ENCODE measurements around the gene SENP8. TPM values are rescaled to one million over a fixed set of nuclear protein-coding genes. Genes with fewer than 3 reads are reported as not detected.

SENP8 gene
- total RNA-seq, 1 experiment from 2014 or later: 6.8 TPM

DNA sequence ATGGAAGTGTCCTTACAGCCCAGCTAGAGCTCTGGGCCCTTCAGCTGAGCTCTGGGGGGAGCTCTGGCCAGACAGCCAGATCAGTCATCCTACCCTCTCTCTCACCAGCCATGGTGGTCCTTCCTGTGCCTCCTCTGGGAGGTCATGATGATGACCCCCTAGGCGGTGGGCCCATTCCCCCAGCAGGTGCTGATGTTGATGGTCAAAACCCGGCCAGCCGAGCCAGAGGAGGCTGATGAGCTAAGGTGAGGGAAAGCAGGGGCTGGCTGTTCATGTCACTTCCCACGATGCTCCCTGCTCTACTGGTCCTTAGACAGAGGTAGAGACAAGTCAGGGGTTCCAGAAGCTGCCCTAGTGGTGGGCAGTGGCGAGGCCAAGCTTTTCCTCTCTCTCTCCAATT, 44.4 kb downstream of the SENP8 start:
- Histone ChIP-seq H3K4me2 (ENCODE audit: low read depth, low read length, poor library complexity, severe bottlenecking) (no peak overlapping the region), H4K20me1 (ENCODE audit: insufficient read depth, low read depth, low read length) (no peaks in the 10 kb centered on the region), H3K9me2 (replicated peaks; ENCODE audit: insufficient read depth, low read length) (no peaks in the 10 kb centered on the region), H3K27ac (ENCODE audit: low read length) (no peak overlapping the region), H3K36me3 (ENCODE audit: insufficient read depth, low read length) (no peaks in the 10 kb centered on the region), H3K4me1 (ENCODE audit: low read length) (no peaks in the 10 kb centered on the region), H3K4me3 (ENCODE audit: low read length) (no peak overlapping the region), H3K9ac (ENCODE audit: low read length) (no peak overlapping the region), H2AFZ (ENCODE audit: low read length) (no peak overlapping the region), H3K27me3 (ENCODE audit: low read length) (no peaks in the 10 kb centered on the region), H3K9me3 (ENCODE audit: low read length) (no peaks in the 10 kb centered on the region), H3K79me2 (ENCODE audit: low read length) (no peaks in the 10 kb centered on the region)
- DNase-seq: no peak

- no peak overlapping the region for H3K4me3 ChIP-seq (ENCODE audit: low read length)
- H3K4me1 ChIP-seq (ENCODE audit: low read length): no peaks in the 10 kb centered on the region
- H3K36me3 ChIP-seq (ENCODE audit: insufficient read depth, low read length): no peaks in the 10 kb centered on the region
These were observed 45.5 kb downstream of the SENP8 start for GRCh38 chr15:72163719-72164118.

DNA sequence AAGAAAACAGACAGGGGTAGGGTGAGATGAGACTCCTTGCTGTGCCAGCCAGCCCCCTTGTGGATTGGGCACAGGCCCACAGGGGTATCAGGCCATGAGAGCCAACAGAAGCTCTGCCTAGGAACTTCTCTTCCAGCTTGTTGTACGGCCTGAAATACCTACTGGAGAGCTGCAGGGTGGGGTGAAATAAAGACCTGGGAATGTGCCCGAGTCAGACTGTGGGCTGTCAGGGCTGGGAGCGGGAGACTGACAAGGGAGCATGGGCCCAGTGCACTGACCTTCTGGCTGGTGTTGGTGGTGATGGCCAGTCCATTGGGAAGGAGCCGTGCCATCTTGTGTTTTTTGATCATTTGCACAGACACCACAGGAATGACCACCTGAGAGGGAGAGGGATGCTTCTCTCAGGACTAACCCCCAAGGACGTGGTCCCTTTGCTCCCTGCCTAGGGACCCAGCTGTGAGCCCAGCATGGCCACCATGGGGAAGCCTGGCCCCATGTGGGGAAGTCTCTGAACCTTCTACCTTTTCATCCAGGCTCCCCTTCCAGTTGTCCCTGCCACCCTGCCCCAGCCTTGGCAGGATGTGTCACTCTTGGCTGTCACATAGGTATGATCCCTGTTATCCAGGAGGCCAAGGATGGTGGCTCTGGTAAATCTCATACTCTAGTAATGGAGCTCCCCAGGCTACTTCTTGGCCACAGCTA, 48.7 kb downstream of the SENP8 start:
- Histone ChIP-seq H4K20me1 (ENCODE audit: insufficient read depth, low read depth, low read length) (no peaks in the 10 kb centered on the region), H3K4me3 (ENCODE audit: low read length) (no peak overlapping the region), H3K9ac (ENCODE audit: low read length) (no peak overlapping the region), H3K9me3 (ENCODE audit: low read length) (no peaks in the 10 kb centered on the region), H2AFZ (ENCODE audit: low read length) (no peak overlapping the region), H3K27ac (ENCODE audit: low read length) (no peak overlapping the region), H3K27me3 (ENCODE audit: low read length) (no peaks in the 10 kb centered on the region), H3K79me2 (ENCODE audit: low read length) (no peaks in the 10 kb centered on the region), H3K4me1 (ENCODE audit: low read length) (no peaks in the 10 kb centered on the region), H3K36me3 (ENCODE audit: insufficient read depth, low read length) (no peaks in the 10 kb centered on the region), H3K4me2 (ENCODE audit: low read depth, low read length, poor library complexity, severe bottlenecking) (no peak overlapping the region), H3K9me2 (replicated peaks; ENCODE audit: insufficient read depth, low read length) (no peaks in the 10 kb centered on the region)
- no peak for DNase-seq

More at GRCh38 chr15:72163719-72164118, 45.5 kb downstream of the SENP8 start:
- Histone ChIP-seq H3K9ac (ENCODE audit: low read length) (no peak overlapping the region), H2AFZ (ENCODE audit: low read length) (no peak overlapping the region), H3K9me2 (replicated peaks; ENCODE audit: insufficient read depth, low read length) (no peaks in the 10 kb centered on the region), H3K4me2 (ENCODE audit: low read depth, low read length, poor library complexity, severe bottlenecking) (no peak overlapping the region), H4K20me1 (ENCODE audit: insufficient read depth, low read depth, low read length) (no peaks in the 10 kb centered on the region), H3K9me3 (ENCODE audit: low read length) (no peaks in the 10 kb centered on the region), H3K27ac (ENCODE audit: low read length) (no peak overlapping the region), H3K79me2 (ENCODE audit: low read length) (no peaks in the 10 kb centered on the region), H3K27me3 (ENCODE audit: low read length) (no peaks in the 10 kb centered on the region)
- DNase-seq: no peak

GRCh38 chr15:72167445-72167844, 49.2 kb downstream of the SENP8 start:
- no peaks in the 10 kb centered on the region for H3K27me3 ChIP-seq (ENCODE audit: low read length)
- H2AFZ ChIP-seq (ENCODE audit: low read length): no peak overlapping the region
- no peaks in the 10 kb centered on the region for H3K9me2 ChIP-seq (replicated peaks; ENCODE audit: insufficient read depth, low read length)
- H3K27ac ChIP-seq (ENCODE audit: low read length): no peak overlapping the region
- no peaks in the 10 kb centered on the region for H3K36me3 ChIP-seq (ENCODE audit: insufficient read depth, low read length)
- H3K9ac ChIP-seq (ENCODE audit: low read length): no peak overlapping the region
- H3K79me2 ChIP-seq (ENCODE audit: low read length): no peaks in the 10 kb centered on the region
- no peak overlapping the region for H3K4me3 ChIP-seq (ENCODE audit: low read length)
- H3K9me3 ChIP-seq (ENCODE audit: low read length): no peaks in the 10 kb centered on the region
- no peaks in the 10 kb centered on the region for H4K20me1 ChIP-seq (ENCODE audit: insufficient read depth, low read depth, low read length)
- H3K4me1 ChIP-seq (ENCODE audit: low read length): no peaks in the 10 kb centered on the region
- no peak overlapping the region for H3K4me2 ChIP-seq (ENCODE audit: low read depth, low read length, poor library complexity, severe bottlenecking)
- no peak for DNase-seq

DNA sequence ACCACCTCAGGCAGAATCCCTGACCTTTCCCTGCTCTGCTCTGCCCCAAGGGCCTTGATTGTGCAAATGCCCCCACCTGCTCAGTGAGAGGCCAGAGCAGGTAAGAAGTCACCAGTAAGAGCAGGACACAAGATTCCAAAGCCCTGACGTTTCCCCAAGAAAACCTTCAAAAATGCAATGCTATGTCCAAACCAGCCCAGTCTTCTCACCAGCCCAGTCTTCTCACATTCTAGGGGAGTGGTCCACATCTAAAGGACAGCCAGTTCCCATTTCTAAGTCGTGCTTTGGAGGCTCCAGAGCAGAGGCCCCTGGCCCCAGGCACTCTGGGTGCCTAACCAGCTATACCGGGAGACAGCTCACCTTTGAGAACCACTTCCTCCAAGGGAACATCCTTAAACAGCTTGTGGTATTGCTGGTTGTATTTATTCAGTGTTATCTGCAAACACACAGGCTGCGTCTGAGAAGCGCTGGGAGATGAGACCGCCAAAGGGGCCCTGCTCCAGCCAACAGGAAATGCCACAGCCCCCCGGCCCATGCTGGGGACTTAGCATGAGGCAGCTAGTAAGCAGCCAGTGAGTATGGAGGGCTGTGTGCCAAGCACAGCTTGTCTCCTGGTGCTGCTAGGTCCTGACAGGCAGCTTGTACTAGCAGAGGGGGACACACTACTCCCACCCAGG, 50.1 kb downstream of the SENP8 start:
- Histone ChIP-seq H2AFZ (ENCODE audit: low read length) (no peak overlapping the region), H3K4me1 (ENCODE audit: low read length) (no peaks in the 10 kb centered on the region), H3K4me3 (ENCODE audit: low read length) (no peak overlapping the region), H3K9me2 (replicated peaks; ENCODE audit: insufficient read depth, low read length) (no peaks in the 10 kb centered on the region), H3K27ac (ENCODE audit: low read length) (no peak overlapping the region), H4K20me1 (ENCODE audit: insufficient read depth, low read depth, low read length) (no peaks in the 10 kb centered on the region), H3K9ac (ENCODE audit: low read length) (no peak overlapping the region), H3K79me2 (ENCODE audit: low read length) (no peaks in the 10 kb centered on the region), H3K9me3 (ENCODE audit: low read length) (no peaks in the 10 kb centered on the region), H3K4me2 (ENCODE audit: low read depth, low read length, poor library complexity, severe bottlenecking) (no peak overlapping the region), H3K36me3 (ENCODE audit: insufficient read depth, low read length) (no peaks in the 10 kb centered on the region), H3K27me3 (ENCODE audit: low read length) (no peaks in the 10 kb centered on the region)
- DNase-seq: no peak

GRCh38 chr15:72168808-72169190, 50.6 kb downstream of the SENP8 start:
- Histone ChIP-seq H3K27ac (ENCODE audit: low read length) (no peak overlapping the region), H3K4me2 (ENCODE audit: low read depth, low read length, poor library complexity, severe bottlenecking) (no peak overlapping the region), H2AFZ (ENCODE audit: low read length) (no peak overlapping the region), H3K27me3 (ENCODE audit: low read length) (no peaks in the 10 kb centered on the region), H3K36me3 (ENCODE audit: insufficient read depth, low read length) (no peaks in the 10 kb centered on the region), H3K9me3 (ENCODE audit: low read length) (no peaks in the 10 kb centered on the region), H3K79me2 (ENCODE audit: low read length) (no peaks in the 10 kb centered on the region), H3K4me3 (ENCODE audit: low read length) (no peak overlapping the region), H3K9ac (ENCODE audit: low read length) (no peak overlapping the region), H3K4me1 (ENCODE audit: low read length) (no peaks in the 10 kb centered on the region), H3K9me2 (replicated peaks; ENCODE audit: insufficient read depth, low read length) (no peaks in the 10 kb centered on the region), H4K20me1 (ENCODE audit: insufficient read depth, low read depth, low read length) (no peaks in the 10 kb centered on the region)
- DNase-seq: no peak

DNA sequence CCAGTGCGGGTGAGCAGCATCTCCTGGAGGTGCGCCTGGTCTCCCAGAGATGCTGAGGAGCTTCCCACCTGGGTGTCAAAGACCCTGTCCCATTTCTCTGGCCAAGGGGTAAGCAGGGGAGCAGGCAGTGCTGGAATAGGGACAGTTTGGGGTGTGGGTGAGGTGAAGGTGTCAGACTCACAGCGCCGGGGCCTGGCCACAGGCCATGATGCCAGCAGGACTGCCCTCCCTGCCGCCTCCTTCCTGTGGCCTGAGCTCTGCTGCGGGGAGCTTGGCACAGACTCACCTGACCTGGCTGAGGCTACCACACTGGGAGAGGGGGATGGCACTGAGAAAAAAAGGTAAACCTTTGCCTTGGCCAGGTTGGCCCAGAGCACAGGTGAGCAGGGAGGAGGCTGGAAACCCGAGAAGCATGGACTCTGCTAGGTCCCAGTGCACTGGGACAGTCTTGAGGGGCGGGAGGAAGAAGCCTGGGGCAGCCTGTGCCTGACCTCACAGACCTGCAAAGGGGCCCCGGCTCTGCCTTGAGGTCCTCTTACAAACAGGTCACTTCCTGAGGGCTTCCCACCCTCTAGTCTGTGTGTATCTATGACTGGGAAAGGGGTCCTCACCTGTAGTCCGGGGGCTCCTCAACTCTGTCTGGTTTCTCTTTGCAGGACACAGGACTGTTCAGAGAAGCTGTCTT, 51.2 kb downstream of the SENP8 start:
- H3K9me3 ChIP-seq (ENCODE audit: low read length): no peaks in the 10 kb centered on the region
- no peak overlapping the region for H3K4me3 ChIP-seq (ENCODE audit: low read length)
- no peaks in the 10 kb centered on the region for H3K36me3 ChIP-seq (ENCODE audit: insufficient read depth, low read length)
- no peaks in the 10 kb centered on the region for H4K20me1 ChIP-seq (ENCODE audit: insufficient read depth, low read depth, low read length)
- no peaks in the 10 kb centered on the region for H3K4me1 ChIP-seq (ENCODE audit: low read length)
- H3K27me3 ChIP-seq (ENCODE audit: low read length): no peaks in the 10 kb centered on the region
- no peaks in the 10 kb centered on the region for H3K79me2 ChIP-seq (ENCODE audit: low read length)
- DNase-seq: no peak
- no peaks in the 10 kb centered on the region for H3K9me2 ChIP-seq (replicated peaks; ENCODE audit: insufficient read depth, low read length)
- H3K27ac ChIP-seq (ENCODE audit: low read length): no peak overlapping the region
- H3K4me2 ChIP-seq (ENCODE audit: low read depth, low read length, poor library complexity, severe bottlenecking): no peak overlapping the region
- H3K9ac ChIP-seq (ENCODE audit: low read length): no peak overlapping the region
- no peak overlapping the region for H2AFZ ChIP-seq (ENCODE audit: low read length)

DNA sequence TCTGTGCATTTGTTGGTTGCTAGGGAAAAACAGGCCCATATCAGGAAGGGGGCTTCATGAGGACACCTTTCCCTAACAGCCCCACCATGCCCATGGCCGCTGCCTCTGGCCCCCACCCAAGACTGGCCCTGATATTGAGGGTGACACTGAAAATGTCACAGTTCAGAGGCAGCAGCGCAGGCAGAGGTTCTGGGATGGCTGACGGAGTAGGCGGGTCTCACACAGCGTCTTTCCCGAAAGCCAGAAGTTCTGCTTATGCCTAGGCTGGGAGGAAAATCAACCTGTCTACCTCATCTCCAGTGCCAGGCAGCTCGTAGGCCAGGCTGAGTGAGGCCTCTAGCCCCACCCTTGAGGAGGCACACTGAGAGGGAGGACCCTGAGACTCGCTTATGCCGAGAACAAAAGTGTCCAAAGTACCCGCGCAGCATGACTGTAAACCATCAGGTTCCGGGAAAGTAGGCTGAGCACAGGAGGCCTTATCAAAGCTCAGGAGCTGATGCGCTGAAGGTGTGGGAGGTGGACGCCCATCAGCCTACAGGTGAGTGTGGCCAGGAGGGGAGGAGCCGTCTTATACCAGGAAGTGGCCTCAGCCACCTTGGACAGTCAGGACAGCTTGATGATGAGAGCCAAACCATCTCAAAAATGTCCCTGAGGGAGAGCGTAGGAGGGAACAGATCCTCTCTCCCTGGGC, 51.9 kb downstream of the SENP8 start:
- H2AFZ ChIP-seq (ENCODE audit: low read length): no peak overlapping the region
- H3K9me3 ChIP-seq (ENCODE audit: low read length): no peaks in the 10 kb centered on the region
- H3K79me2 ChIP-seq (ENCODE audit: low read length): no peaks in the 10 kb centered on the region
- H3K4me3 ChIP-seq (ENCODE audit: low read length): no peak overlapping the region
- H3K4me2 ChIP-seq (ENCODE audit: low read depth, low read length, poor library complexity, severe bottlenecking): no peak overlapping the region
- no peaks in the 10 kb centered on the region for H4K20me1 ChIP-seq (ENCODE audit: insufficient read depth, low read depth, low read length)
- H3K9ac ChIP-seq (ENCODE audit: low read length): no peak overlapping the region
- no peaks in the 10 kb centered on the region for H3K36me3 ChIP-seq (ENCODE audit: insufficient read depth, low read length)
- H3K4me1 ChIP-seq (ENCODE audit: low read length): no peaks in the 10 kb centered on the region
- H3K27me3 ChIP-seq (ENCODE audit: low read length): no peaks in the 10 kb centered on the region
- H3K27ac ChIP-seq (ENCODE audit: low read length): no peak overlapping the region
- DNase-seq: no peak
- no peaks in the 10 kb centered on the region for H3K9me2 ChIP-seq (replicated peaks; ENCODE audit: insufficient read depth, low read length)
